ENCODE data around the gene KCNJ8.

The KCNJ8 gene

DNA sequence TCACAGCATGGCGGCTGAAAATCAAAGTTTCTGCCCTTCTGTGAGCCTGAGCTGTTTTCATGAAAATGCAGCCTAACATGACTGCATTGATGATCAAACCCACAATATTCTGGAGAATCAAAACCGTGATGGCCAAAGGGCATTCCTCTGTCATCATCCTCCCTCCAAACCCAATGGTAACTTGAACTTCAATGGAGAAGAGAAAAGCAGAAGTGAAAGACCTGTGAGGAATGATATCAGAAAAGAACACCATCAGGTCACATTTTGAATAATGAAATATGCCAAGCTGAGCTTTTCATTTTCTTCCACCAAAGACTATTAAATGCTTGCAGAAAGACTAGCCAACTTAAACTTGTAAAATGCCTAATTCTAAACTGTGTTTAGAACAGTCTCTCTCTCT lies 8.1 kb downstream of the KCNJ8 start:
- Histone ChIP-seq H3K4me3 (ENCODE audit: insufficient read length, low read depth) (no peak overlapping the region), H3K36me3 (ENCODE audit: insufficient read depth, insufficient read length, low read length) (peaks cover 16% of the 10 kb centered on the region), H3K9ac (ENCODE audit: insufficient read length, low read depth) (no peak overlapping the region), H3K9me3 (ENCODE audit: insufficient read depth, low read length) (no peaks in the 10 kb centered on the region), H3K27me3 (ENCODE audit: insufficient read depth, insufficient read length) (no peaks in the 10 kb centered on the region), H3K4me1 (ENCODE audit: insufficient read depth, insufficient read length) (no peaks in the 10 kb centered on the region)
- TF ChIP-seq ZNF274 (IDR thresholded peaks at IDR 0.05; ENCODE audit: low read depth, low read length), result no peak
- no peak for TF ChIP-seq YY1 (IDR thresholded peaks at IDR 0.05; ENCODE audit: insufficient read depth, insufficient read length)
- no peak for TF ChIP-seq SUZ12 (IDR thresholded peaks at IDR 0.05; ENCODE audit: extremely low read depth, insufficient read depth, insufficient read length)
- DNase-seq (ENCODE audit: low read depth, low spot score), result no peak

DNA sequence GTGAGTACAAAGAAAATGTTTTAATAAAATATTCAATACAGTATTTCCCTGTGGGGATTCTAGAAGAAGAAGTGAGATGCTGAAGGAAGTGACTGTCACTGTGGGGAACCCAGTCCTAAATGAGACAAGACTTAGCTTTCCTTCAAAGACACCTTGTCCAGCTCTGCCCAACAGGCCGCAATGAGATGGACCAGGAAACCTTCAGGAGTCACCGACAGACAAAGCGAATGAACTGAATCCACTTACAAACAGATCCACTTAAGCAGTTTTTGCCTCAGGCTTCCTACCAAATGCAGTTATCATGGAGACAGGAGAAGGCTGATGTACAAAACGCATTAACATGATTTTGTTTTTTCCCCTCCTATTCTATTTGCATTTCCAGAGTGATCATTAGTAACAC lies 9.6 kb downstream of the KCNJ8 start:
- no peak for DNase-seq (ENCODE audit: low read depth, low spot score)
- TF ChIP-seq SUZ12 (IDR thresholded peaks at IDR 0.05; ENCODE audit: extremely low read depth, insufficient read depth, insufficient read length) (no peak), ZNF274 (IDR thresholded peaks at IDR 0.05; ENCODE audit: low read depth, low read length) (no peak), YY1 (IDR thresholded peaks at IDR 0.05; ENCODE audit: insufficient read depth, insufficient read length) (no peak)
- Histone ChIP-seq H3K9me3 (ENCODE audit: insufficient read depth, low read length) (no peaks in the 10 kb centered on the region), H3K27me3 (ENCODE audit: insufficient read depth, insufficient read length) (no peaks in the 10 kb centered on the region), H3K4me1 (ENCODE audit: insufficient read depth, insufficient read length) (no peaks in the 10 kb centered on the region), H3K9ac (ENCODE audit: insufficient read length, low read depth) (no peak overlapping the region), H3K4me3 (ENCODE audit: insufficient read length, low read depth) (no peak overlapping the region), H3K36me3 (ENCODE audit: insufficient read depth, insufficient read length, low read length) (peaks cover 16% of the 10 kb centered on the region)

GRCh38 chr12:21764065-21764464 lies 10.4 kb downstream of the KCNJ8 start:
- DNase-seq (ENCODE audit: low read depth, low spot score), result no peak
- Histone ChIP-seq H3K4me3 (ENCODE audit: insufficient read length, low read depth) (no peak overlapping the region), H3K36me3 (ENCODE audit: insufficient read depth, insufficient read length, low read length) (peaks cover 16% of the 10 kb centered on the region), H3K9me3 (ENCODE audit: insufficient read depth, low read length) (no peaks in the 10 kb centered on the region), H3K9ac (ENCODE audit: insufficient read length, low read depth) (no peak overlapping the region), H3K27me3 (ENCODE audit: insufficient read depth, insufficient read length) (no peaks in the 10 kb centered on the region), H3K4me1 (ENCODE audit: insufficient read depth, insufficient read length) (no peaks in the 10 kb centered on the region)
- no peak for TF ChIP-seq ZNF274 (IDR thresholded peaks at IDR 0.05; ENCODE audit: low read depth, low read length)
- TF ChIP-seq YY1 (IDR thresholded peaks at IDR 0.05; ENCODE audit: insufficient read depth, insufficient read length), result no peak
- TF ChIP-seq SUZ12 (IDR thresholded peaks at IDR 0.05; ENCODE audit: extremely low read depth, insufficient read depth, insufficient read length), result no peak

DNA sequence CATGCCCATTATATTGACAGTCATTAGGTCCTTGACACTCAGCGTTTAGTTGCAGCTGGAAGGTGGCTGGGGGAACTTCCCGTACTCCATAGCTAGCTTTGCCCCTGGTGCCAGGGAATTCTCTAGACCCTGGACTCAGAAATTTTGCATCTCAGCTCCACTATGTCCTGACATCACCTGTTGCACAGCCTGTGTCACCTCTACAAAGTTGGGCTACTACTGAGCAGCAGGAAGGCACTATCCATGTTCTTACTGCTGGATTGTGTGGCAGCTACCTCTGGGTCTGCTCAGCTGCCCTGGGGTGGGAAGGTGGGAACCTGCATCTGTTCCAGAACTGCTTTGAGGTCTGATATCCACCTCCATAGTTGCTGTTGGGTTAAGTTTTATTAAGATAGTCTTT lies 11.0 kb downstream of the KCNJ8 start:
- TF ChIP-seq ZNF274 (IDR thresholded peaks at IDR 0.05; ENCODE audit: low read depth, low read length) (no peak), YY1 (IDR thresholded peaks at IDR 0.05; ENCODE audit: insufficient read depth, insufficient read length) (no peak), SUZ12 (IDR thresholded peaks at IDR 0.05; ENCODE audit: extremely low read depth, insufficient read depth, insufficient read length) (no peak)
- Histone ChIP-seq H3K9me3 (ENCODE audit: insufficient read depth, low read length) (no peaks in the 10 kb centered on the region), H3K36me3 (ENCODE audit: insufficient read depth, insufficient read length, low read length) (peaks cover 16% of the 10 kb centered on the region), H3K4me3 (ENCODE audit: insufficient read length, low read depth) (no peak overlapping the region), H3K9ac (ENCODE audit: insufficient read length, low read depth) (no peak overlapping the region), H3K4me1 (ENCODE audit: insufficient read depth, insufficient read length) (no peaks in the 10 kb centered on the region), H3K27me3 (ENCODE audit: insufficient read depth, insufficient read length) (no peaks in the 10 kb centered on the region)
- DNase-seq (ENCODE audit: low read depth, low spot score), result no peak

- Histone ChIP-seq H3K4me3 (ENCODE audit: insufficient read length, low read depth) (no peak overlapping the region), H3K4me1 (ENCODE audit: insufficient read depth, insufficient read length) (no peaks in the 10 kb centered on the region), H3K36me3 (ENCODE audit: insufficient read depth, insufficient read length, low read length) (no peaks in the 10 kb centered on the region), H3K9me3 (ENCODE audit: insufficient read depth, low read length) (no peaks in the 10 kb centered on the region), H3K9ac (ENCODE audit: insufficient read length, low read depth) (no peak overlapping the region), H3K27me3 (ENCODE audit: insufficient read depth, insufficient read length) (no peaks in the 10 kb centered on the region)
- no peak for DNase-seq (ENCODE audit: low read depth, low spot score)
- TF ChIP-seq SUZ12 (IDR thresholded peaks at IDR 0.05; ENCODE audit: extremely low read depth, insufficient read depth, insufficient read length), result no peak
Measured at GRCh38 chr12:21759737-21760136, 14.8 kb downstream of the KCNJ8 start.

DNA sequence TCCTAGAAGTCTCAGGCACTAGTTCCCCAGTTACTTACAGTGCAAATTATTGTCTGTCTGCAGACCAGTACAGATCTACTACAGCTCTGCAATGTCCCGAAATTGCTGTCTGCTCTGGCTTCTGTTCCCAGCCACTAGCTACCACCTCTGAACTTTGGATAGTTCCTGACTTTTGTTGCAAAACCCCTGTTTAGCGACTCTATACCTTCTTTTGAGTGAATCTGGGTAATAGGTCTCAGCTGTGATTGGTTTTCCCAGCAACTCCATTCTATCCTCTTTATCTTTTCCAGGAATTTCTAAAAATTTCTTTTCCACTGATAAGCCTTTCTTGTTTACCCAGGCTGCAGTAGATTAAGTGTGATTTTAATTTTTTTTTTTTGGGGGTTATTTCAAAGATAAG lies 16.8 kb downstream of the KCNJ8 start:
- DNase-seq (ENCODE audit: low read depth, low spot score), result no peak
- H3K4me1 ChIP-seq (ENCODE audit: insufficient read depth, insufficient read length), result no peaks in the 10 kb centered on the region
- TF ChIP-seq YY1 (IDR thresholded peaks at IDR 0.05; ENCODE audit: insufficient read depth, insufficient read length), result no peak
- TF ChIP-seq SUZ12 (IDR thresholded peaks at IDR 0.05; ENCODE audit: extremely low read depth, insufficient read depth, insufficient read length), result no peak
- no peak for TF ChIP-seq ZNF274 (IDR thresholded peaks at IDR 0.05; ENCODE audit: low read depth, low read length)

GRCh38 chr12:21756699-21757098 lies 17.8 kb downstream of the KCNJ8 start:
- Histone ChIP-seq H3K9ac (ENCODE audit: insufficient read length, low read depth) (no peak overlapping the region), H3K4me1 (ENCODE audit: insufficient read depth, insufficient read length) (no peaks in the 10 kb centered on the region), H3K9me3 (ENCODE audit: insufficient read depth, low read length) (no peaks in the 10 kb centered on the region), H3K4me3 (ENCODE audit: insufficient read length, low read depth) (no peak overlapping the region), H3K27me3 (ENCODE audit: insufficient read depth, insufficient read length) (no peaks in the 10 kb centered on the region), H3K36me3 (ENCODE audit: insufficient read depth, insufficient read length, low read length) (no peaks in the 10 kb centered on the region)
- no peak for DNase-seq (ENCODE audit: low read depth, low spot score)
- TF ChIP-seq ZNF274 (IDR thresholded peaks at IDR 0.05; ENCODE audit: low read depth, low read length) (no peak), YY1 (IDR thresholded peaks at IDR 0.05; ENCODE audit: insufficient read depth, insufficient read length) (no peak), SUZ12 (IDR thresholded peaks at IDR 0.05; ENCODE audit: extremely low read depth, insufficient read depth, insufficient read length) (no peak)

More for the DNA sequence above, 16.8 kb downstream of the KCNJ8 start:
- no peaks in the 10 kb centered on the region for H3K27me3 ChIP-seq (ENCODE audit: insufficient read depth, insufficient read length)
- H3K9me3 ChIP-seq (ENCODE audit: insufficient read depth, low read length), result no peaks in the 10 kb centered on the region
- no peaks in the 10 kb centered on the region for H3K36me3 ChIP-seq (ENCODE audit: insufficient read depth, insufficient read length, low read length)
- H3K9ac ChIP-seq (ENCODE audit: insufficient read length, low read depth), result no peak overlapping the region
- no peak overlapping the region for H3K4me3 ChIP-seq (ENCODE audit: insufficient read length, low read depth)

GRCh38 chr12:21751517-21751916 lies 23.0 kb downstream of the KCNJ8 start:
- H3K9ac ChIP-seq (ENCODE audit: insufficient read length, low read depth), result no peak overlapping the region
- TF ChIP-seq YY1 (IDR thresholded peaks at IDR 0.05; ENCODE audit: insufficient read depth, insufficient read length) (no peak), ZNF274 (IDR thresholded peaks at IDR 0.05; ENCODE audit: low read depth, low read length) (no peak), SUZ12 (IDR thresholded peaks at IDR 0.05; ENCODE audit: extremely low read depth, insufficient read depth, insufficient read length) (no peak)
- no peaks in the 10 kb centered on the region for H3K27me3 ChIP-seq (ENCODE audit: insufficient read depth, insufficient read length)
- DNase-seq (ENCODE audit: low read depth, low spot score), result no peak
- H3K36me3 ChIP-seq (ENCODE audit: insufficient read depth, insufficient read length, low read length), result no peaks in the 10 kb centered on the region
- no peaks in the 10 kb centered on the region for H3K4me1 ChIP-seq (ENCODE audit: insufficient read depth, insufficient read length)
- no peaks in the 10 kb centered on the region for H3K9me3 ChIP-seq (ENCODE audit: insufficient read depth, low read length)
- no peak overlapping the region for H3K4me3 ChIP-seq (ENCODE audit: insufficient read length, low read depth)

Data from NT2/D1 (cell line).